Cardiac fibroblast (primary cell): ENCODE results near the gene SLC24A1.

Experiments
- DNase-seq, 2 donors: peaks; one replicate each; pipeline versions ENCODE4 v3.0.0 to v3.0.0-alpha.2; 2010; ENCODE audit warnings: low read depth in 2 of 2
- H3K4me3 ChIP-seq, 2 donors: replicated peaks in 1 of 2; 1 replicate in 1 of 2; 2 replicates in 1 of 2; pipeline ENCODE4 v1.5.1; 2011; ENCODE audit warnings: low read depth in 2 of 2, low read length in 2 of 2, mild to moderate bottlenecking in 2 of 2, moderate library complexity in 1 of 2
- TF ChIP-seq, protein P1 (sequence below): IDR thresholded peaks from one replicate; pipeline ENCODE4 v1.5.1; 2011; ENCODE audit warnings: low read depth, mild to moderate bottlenecking, low read length, inconsistent platforms

The SLC24A1 gene

DNA sequence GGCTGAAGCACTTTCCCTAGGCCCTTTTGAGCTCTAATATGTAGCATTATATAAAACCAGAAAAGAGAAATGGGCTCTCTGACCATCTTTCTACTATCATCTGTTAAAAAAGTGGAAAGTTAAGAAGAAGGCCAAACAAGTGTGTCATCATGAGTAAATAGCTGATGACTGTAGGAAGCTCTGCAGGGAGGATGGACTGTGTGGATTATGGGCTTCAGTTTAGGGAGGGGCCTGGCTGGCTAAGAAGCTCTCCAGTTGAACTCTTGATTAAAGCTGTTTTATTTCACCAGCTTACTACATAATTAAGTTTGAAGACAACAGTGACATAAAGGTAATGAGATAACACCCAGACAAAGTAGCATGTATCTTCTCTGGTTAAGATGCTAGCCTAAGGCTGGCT lies 41.5 kb upstream of the SLC24A1 start:
- TF ChIP-seq, protein P1, sequence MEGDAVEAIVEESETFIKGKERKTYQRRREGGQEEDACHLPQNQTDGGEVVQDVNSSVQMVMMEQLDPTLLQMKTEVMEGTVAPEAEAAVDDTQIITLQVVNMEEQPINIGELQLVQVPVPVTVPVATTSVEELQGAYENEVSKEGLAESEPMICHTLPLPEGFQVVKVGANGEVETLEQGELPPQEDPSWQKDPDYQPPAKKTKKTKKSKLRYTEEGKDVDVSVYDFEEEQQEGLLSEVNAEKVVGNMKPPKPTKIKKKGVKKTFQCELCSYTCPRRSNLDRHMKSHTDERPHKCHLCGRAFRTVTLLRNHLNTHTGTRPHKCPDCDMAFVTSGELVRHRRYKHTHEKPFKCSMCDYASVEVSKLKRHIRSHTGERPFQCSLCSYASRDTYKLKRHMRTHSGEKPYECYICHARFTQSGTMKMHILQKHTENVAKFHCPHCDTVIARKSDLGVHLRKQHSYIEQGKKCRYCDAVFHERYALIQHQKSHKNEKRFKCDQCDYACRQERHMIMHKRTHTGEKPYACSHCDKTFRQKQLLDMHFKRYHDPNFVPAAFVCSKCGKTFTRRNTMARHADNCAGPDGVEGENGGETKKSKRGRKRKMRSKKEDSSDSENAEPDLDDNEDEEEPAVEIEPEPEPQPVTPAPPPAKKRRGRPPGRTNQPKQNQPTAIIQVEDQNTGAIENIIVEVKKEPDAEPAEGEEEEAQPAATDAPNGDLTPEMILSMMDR: no peak
- peak; percentile 29 to 73 for DNase-seq
- no peak overlapping the region for H3K4me3 ChIP-seq

DNA sequence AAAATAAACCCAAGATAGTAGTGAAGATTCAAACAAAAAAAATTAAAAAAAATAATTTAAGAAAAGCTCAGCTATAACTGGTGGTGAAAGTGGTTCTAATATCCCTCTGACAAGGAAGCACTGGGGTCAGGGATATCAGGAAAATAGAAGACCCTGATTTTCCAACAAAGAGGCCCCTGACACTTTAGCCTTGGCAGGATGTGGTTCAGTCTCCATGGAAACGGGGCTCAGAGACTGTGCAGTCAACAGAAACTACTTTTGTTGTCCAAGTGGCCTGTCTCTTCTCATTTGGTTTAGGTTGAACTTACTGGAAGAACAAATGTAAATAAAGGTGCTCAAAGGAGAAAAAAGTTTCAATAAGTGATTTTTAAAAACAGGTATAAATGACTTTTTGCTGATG lies 38.0 kb upstream of the SLC24A1 start:
- no peak overlapping the region for H3K4me3 ChIP-seq
- DNase-seq: peak; percentile 46 to 71
- TF ChIP-seq, protein P1: no peak

DNA sequence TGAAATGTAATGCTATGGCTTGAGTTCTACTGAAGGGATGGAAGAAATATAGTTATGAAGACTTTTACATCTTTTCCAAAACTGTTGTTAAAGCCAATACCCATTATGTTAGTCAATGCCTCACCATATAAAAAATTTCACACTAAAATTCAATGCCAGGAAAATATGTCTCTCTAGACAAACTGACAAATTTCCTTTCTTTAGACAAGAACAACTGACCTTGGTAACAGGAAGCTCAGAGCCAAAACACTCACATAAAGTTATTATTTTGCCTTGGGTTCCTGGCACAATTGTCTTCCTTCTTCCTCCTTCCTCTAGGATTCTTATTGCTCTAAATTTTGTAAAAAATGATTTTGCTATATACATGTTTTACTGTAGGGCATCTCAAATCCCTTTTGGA lies 37.5 kb upstream of the SLC24A1 start:
- DNase-seq: no peak
- no peak overlapping the region for H3K4me3 ChIP-seq
- TF ChIP-seq, protein P1: no peak

DNA sequence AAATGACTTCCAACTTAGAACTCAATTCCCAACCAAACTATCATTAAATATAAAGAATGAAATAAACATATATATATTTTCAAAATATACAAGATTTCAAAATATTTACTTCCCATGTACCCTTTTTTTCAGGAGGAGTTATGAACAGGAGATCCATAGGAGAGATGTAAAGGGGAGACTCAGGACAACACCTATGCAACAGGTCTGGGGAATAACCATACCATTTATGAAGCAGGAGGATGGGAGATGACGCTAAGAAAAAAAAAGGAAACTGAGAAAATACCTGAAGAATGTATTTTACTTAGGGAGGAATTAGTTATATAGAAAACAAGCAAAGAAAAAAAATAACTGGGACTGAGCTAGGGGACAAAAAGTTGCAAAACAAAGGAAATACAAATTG lies 34.6 kb upstream of the SLC24A1 start:
- no peak for DNase-seq
- TF ChIP-seq, protein P1: no peak
- H3K4me3 ChIP-seq: no peak overlapping the region

DNA sequence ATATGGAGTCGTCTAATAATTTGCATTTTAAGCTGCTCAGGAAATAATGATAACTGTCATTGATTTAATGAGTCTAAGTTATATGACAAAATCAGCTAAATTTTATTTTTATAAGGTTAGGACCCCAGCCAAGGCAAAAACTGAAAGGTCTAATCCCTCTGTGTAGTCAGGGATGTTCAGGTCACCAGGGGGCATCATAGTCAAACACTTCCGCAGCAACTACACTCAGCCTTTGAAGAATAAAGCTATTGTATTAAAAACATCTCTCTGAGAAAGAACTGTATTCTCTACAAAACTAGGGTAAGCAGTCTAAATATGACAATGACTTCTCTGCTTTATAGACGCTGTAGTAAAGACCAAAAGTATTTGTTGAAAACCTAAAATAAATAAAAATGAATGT lies 25.8 kb upstream of the SLC24A1 start:
- peak; percentile 17 to 22 for DNase-seq
- no peak overlapping the region for H3K4me3 ChIP-seq
- TF ChIP-seq, protein P1: peak; percentile 14

DNA sequence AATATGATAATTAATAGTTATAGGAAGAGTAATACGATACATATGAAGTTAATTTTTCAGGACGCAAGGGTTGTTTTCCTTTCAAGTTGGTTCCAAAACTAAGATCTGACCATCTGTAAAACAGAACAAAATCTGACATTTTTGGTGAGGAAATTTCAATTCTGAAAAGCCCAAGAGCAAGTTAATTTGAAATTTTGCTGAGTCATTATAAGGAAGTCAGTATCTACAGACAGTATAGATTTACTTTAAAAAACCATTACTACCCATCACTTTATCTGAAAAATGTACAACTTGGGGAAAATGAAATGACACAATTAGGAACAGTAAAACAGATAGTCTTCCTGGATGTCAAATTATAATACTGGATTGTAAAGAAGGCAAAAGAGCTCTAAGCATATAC lies 23.3 kb upstream of the SLC24A1 start:
- no peak for DNase-seq
- H3K4me3 ChIP-seq: no peak overlapping the region
- TF ChIP-seq, protein P1: no peak

DNA sequence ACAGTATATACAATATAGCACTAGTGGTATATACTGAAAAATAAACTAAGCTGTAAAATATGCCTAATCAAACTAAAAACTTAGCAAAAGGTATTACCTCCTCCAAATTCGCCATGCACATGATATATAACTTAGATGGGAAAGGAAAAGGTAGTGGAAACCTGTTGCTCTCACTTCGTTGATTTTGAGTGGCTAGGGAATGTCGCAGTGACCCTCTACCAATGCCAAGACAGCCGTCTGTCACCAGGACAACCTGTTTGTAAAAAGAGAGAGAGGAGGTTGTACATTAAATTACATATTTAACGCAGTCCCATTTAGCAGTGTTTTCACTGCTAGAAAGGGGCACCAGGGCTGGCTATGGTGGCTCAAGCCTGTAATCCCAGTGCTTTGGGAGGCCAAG lies 22.1 kb upstream of the SLC24A1 start:
- TF ChIP-seq, protein P1: no peak
- H3K4me3 ChIP-seq: no peak overlapping the region
- DNase-seq: no peak
